K562 (cell line): Measurements from ENCODE around the gene ACOT13. TPM values are rescaled to one million over a fixed set of nuclear protein-coding genes. Genes with fewer than 3 reads are reported as not detected.

Experiments used
- ATF1 ChIP-seq, 2 experiments: fragments of 450-650 bp in 1 of 2; IDR thresholded peaks; 2 replicates each; pipeline ENCODE4 v1.6.1; 2016; ENCODE audit warnings: missing compliant biosample characterization in 1 of 2, missing genetic modification characterization in 1 of 2
- BCOR ChIP-seq: fragments of 450-650 bp; IDR thresholded peaks from 2 replicates; pipeline ENCODE4 v1.6.1; 2016
- E2F6 ChIP-seq, 2 experiments: IDR thresholded peaks; 2 replicates each; pipeline ENCODE4 v1.6.1; 2011; ENCODE audit warnings: borderline replicate concordance in 1 of 2, control low read depth in 1 of 2, low read depth in 1 of 2, low read length in 1 of 2, mild to moderate bottlenecking in 1 of 2, mixed read lengths in 1 of 2, moderate library complexity in 1 of 2; ENCODE audit not compliant: insufficient read depth in 1 of 2, insufficient read length in 1 of 2, poor library complexity in 1 of 2, severe bottlenecking in 1 of 2; ENCODE audit errors: extremely low read depth in 1 of 2
- ELF4 ChIP-seq: fragments of 450-650 bp; formaldehyde crosslinking; IDR thresholded peaks from 2 replicates; pipeline ENCODE4 v1.4.0; 2022; ENCODE audit warnings: missing genetic modification characterization
- FOXA3 ChIP-seq, 2 experiments: fragments of 450-650 bp in 1 of 2; sonication (generic) in 1 of 2; formaldehyde crosslinking; IDR thresholded peaks in 1 of 2; conservative IDR thresholded peaks in 1 of 2; 2 replicates each; pipeline versions ENCODE4 v1.4.0 to v1.8.0; 2020 to 2022; ENCODE audit warnings: mild to moderate bottlenecking in 2 of 2, missing genetic modification reagents in 1 of 2
- FOXK2 ChIP-seq, 2 experiments: fragments of 450-650 bp; IDR thresholded peaks in 1 of 2; conservative IDR thresholded peaks in 1 of 2; 2 replicates each; pipeline ENCODE4 v1.6.1; 2016; ENCODE audit warnings: low read depth in 2 of 2, mild to moderate bottlenecking in 1 of 2
- HCFC1 ChIP-seq: IDR thresholded peaks from 2 replicates; pipeline ENCODE4 v1.6.1; 2012; ENCODE audit warnings: low read depth, low read length, improper control_type of control experiment
- ID3 ChIP-seq, 2 experiments: fragments of 250-450 bp in 1 of 2; fragments of 450-650 bp in 1 of 2; sonication (Bioruptor Pico) in 1 of 2; IDR thresholded peaks; 2 replicates each; pipeline versions ENCODE4 v1.6.1 to v1.8.0; 2016 to 2021; ENCODE audit warnings: mild to moderate bottlenecking in 2 of 2, moderate library complexity in 2 of 2, missing compliant biosample characterization in 1 of 2, missing genetic modification characterization in 1 of 2
- IFI16 ChIP-seq: fragments of 250-450 bp; sonication (Bioruptor Pico); IDR thresholded peaks from 2 replicates; pipeline ENCODE4 v2.1.2; 2022; ENCODE audit warnings: mild to moderate bottlenecking, inconsistent platforms
- IRF9 ChIP-seq: fragments of 450-650 bp; IDR thresholded peaks from 2 replicates; pipeline ENCODE4 v1.6.1; 2016; ENCODE audit warnings: missing biosample characterization, missing genetic modification characterization
- LEF1 ChIP-seq: fragments of 450-650 bp; IDR thresholded peaks from 2 replicates; pipeline ENCODE4 v1.6.1; 2016; ENCODE audit warnings: mild to moderate bottlenecking
- MBD2 ChIP-seq: sonication (generic); IDR thresholded peaks from 2 replicates; pipeline ENCODE4 v1.6.1; 2016; ENCODE audit warnings: low read depth, borderline replicate concordance
- MEF2D ChIP-seq: conservative IDR thresholded peaks from 2 replicates; pipeline ENCODE4 v1.6.1; 2016; ENCODE audit warnings: low read depth, missing genetic modification characterization, missing compliant biosample characterization
- NR2F6 ChIP-seq: fragments of 450-650 bp; formaldehyde crosslinking; IDR thresholded peaks from 2 replicates; pipeline ENCODE4 v1.4.0; 2020; ENCODE audit warnings: mild to moderate bottlenecking
- PML ChIP-seq: IDR thresholded peaks from 2 replicates; pipeline ENCODE4 v1.6.1; 2012; ENCODE audit warnings: low read length, inconsistent platforms
- RCOR1 ChIP-seq, 2 experiments: IDR thresholded peaks; 2 replicates each; pipeline ENCODE4 v1.6.1; 2012; ENCODE audit warnings: low read depth in 2 of 2, low read length in 2 of 2, borderline replicate concordance in 1 of 2, improper control_type of control experiment in 1 of 2
- SMARCC2 ChIP-seq: fragments of 450-650 bp; IDR thresholded peaks from 2 replicates; pipeline ENCODE4 v1.6.1; 2017; ENCODE audit warnings: antibody characterized with exemption, moderate library complexity, mild to moderate bottlenecking, low read depth
- SUPT5H ChIP-seq: fragments of 450-650 bp; IDR thresholded peaks from 2 replicates; pipeline ENCODE4 v1.6.1; 2016
- ZBTB2 ChIP-seq: fragments of 450-650 bp; IDR thresholded peaks from 2 replicates; pipeline ENCODE4 v1.6.1; 2016; ENCODE audit warnings: antibody characterized with exemption
- ZFX ChIP-seq: sonication (generic); formaldehyde crosslinking; IDR thresholded peaks from 2 replicates; pipeline ENCODE4 v1.8.0; 2022; ENCODE audit warnings: mild to moderate bottlenecking, missing genetic modification reagents, moderate library complexity
- ZNF764 ChIP-seq: fragments of 250-450 bp; sonication (Bioruptor Pico); IDR thresholded peaks from 2 replicates; pipeline ENCODE4 v1.4.0; 2020; ENCODE audit warnings: low read depth, mild to moderate bottlenecking, moderate library complexity
- ZNF785 ChIP-seq: fragments of 250-450 bp; sonication (Bioruptor Pico); IDR thresholded peaks from 2 replicates; pipeline ENCODE4 v1.4.0; 2020; ENCODE audit warnings: mild to moderate bottlenecking
- ZSCAN32 ChIP-seq: fragments of 450-650 bp; formaldehyde crosslinking; IDR thresholded peaks from 2 replicates; pipeline ENCODE4 v1.4.0; 2020; ENCODE audit warnings: mild to moderate bottlenecking, moderate library complexity
- polyA plus RNA-seq, 8 experiments: library from polyadenylated mRNA; depleted of rRNA in 4 of 8; stranded (reverse) in 5 of 8; unstranded in 3 of 8; fragments of >200 nt; fragmentation: Nextera tagmentation in 2 of 8; fragmentation: Illumina TruSeq in 1 of 8; extraction: Ambion mirVana in 2 of 8; extraction: Trizol in 1 of 8; gene quantifications; 2 replicates each; pipeline versions ENCODE4 v1.2.1 to v1.2.3, GENCODE V29; 2011 to 2014; ENCODE audit warnings: inconsistent platforms in 1 of 8, missing spikeins in 1 of 8
- total RNA-seq, 7 experiments: library from RNA; depleted of rRNA in 6 of 7; stranded (reverse); fragments of >200 nt in 6 of 7; fragmentation: Illumina TruSeq in 2 of 7; extraction: Trizol in 2 of 7; gene quantifications; 2 replicates each; pipeline versions ENCODE4 v1.2.1 to v1.2.3, GENCODE V29; 2011 to 2021; ENCODE audit warnings: low replicate concordance in 1 of 7

The ACOT13 gene
- total and polyA plus RNA-seq, 9 of the 15 experiments (the other 6 are each of a cell fraction or from before 2014, with no cell fraction given), result 14.1 to 129 (median 65.7) TPM

- TF ChIP-seq FOXK2 (conservative IDR thresholded peaks at IDR 0.05 in 1 of 2, IDR thresholded peaks at IDR 0.05 in 1 of 2; ENCODE audit: low read depth in 2 of 2), result peak; percentile 92 to 100
- 0 out of 2 replicates have a peak, but pooled peaks have one; percentile 41 for TF ChIP-seq BCOR
- TF ChIP-seq LEF1, result 0 out of 2 replicates have a peak, but pooled peaks have one; percentile 10
- peak; percentile 19; the same call in 1 of the 2 replicates for TF ChIP-seq IRF9 (tag)
- 0 out of 2 replicates have a peak, but pooled peaks have one; percentile 26 for TF ChIP-seq MEF2D (tag)
- TF ChIP-seq IFI16 (CRISPR knock-in tag), result no peak
- TF ChIP-seq MBD2, result peak; percentile 96
- no peak for TF ChIP-seq ZNF785
- peak; percentile 81 for TF ChIP-seq ATF1 (CRISPR knock-in tag; IDR thresholded peaks at IDR 0.05)
- TF ChIP-seq ATF1 (tag; IDR thresholded peaks at IDR 0.05), result peak; percentile 98
- TF ChIP-seq FOXA3 (CRISPR knock-in tag; conservative IDR thresholded peaks at IDR 0.05 in 1 of 2, IDR thresholded peaks at IDR 0.05 in 1 of 2), result 0 out of 4 replicates have a peak, but pooled peaks of 1 of the 2 experiments have one; percentile 12
- TF ChIP-seq ZBTB2, result peak; percentile 44; the same call in 1 of the 2 replicates
- TF ChIP-seq ZFX (CRISPR knock-in tag), result peak; percentile 66
- peak; percentile 74 for TF ChIP-seq HCFC1
- no peak for TF ChIP-seq NR2F6 (CRISPR knock-in tag)
- 0 out of 2 replicates have a peak, but pooled peaks have one; percentile 3 for TF ChIP-seq SMARCC2
- peak in 1 of 2 experiments; percentile 45 for TF ChIP-seq E2F6 (IDR thresholded peaks at IDR 0.05; ENCODE audit: borderline replicate concordance in 1 of 2, extremely low read depth in 1 of 2, insufficient read depth in 1 of 2, insufficient read length in 1 of 2, low read depth in 1 of 2, low read length in 1 of 2, poor library complexity in 1 of 2, severe bottlenecking in 1 of 2)
- TF ChIP-seq PML, result peak; percentile 94
- no peak for TF ChIP-seq ID3 (CRISPR knock-in tag; IDR thresholded peaks at IDR 0.05)
- TF ChIP-seq ID3 (tag; IDR thresholded peaks at IDR 0.05), result peak; percentile 67
- TF ChIP-seq RCOR1 (IDR thresholded peaks at IDR 0.05; ENCODE audit: borderline replicate concordance in 1 of 2, low read depth in 2 of 2, low read length in 2 of 2), result peak; percentile 24 to 55; a peak in 2 of 4 replicates
- TF ChIP-seq SUPT5H, result peak; percentile 99
- TF ChIP-seq ZNF764 (CRISPR knock-in tag), result peak; percentile 69; the same call in 1 of the 2 replicates
- no peak; the same call in 1 of the 2 replicates for TF ChIP-seq ZSCAN32 (CRISPR knock-in tag)
- TF ChIP-seq ELF4 (CRISPR knock-in tag), result peak; percentile 75; the same call in 1 of the 2 replicates
These were observed 54.0 kb downstream of the ACOT13 start (continued) for GRCh38 chr6:24720604-24721460.
